ENCODE results near the gene EPB41L4B. TPM values are rescaled to one million over a fixed set of nuclear protein-coding genes. Genes with fewer than 3 reads are reported as not detected.
A peak's percentile ranks its signal among the peaks of the same experiment; 100 is the strongest.

The EPB41L4B gene
- total and polyA plus RNA-seq, 2 of the 4 experiments (the other 2 are of a cell fraction) = 0.36 to 0.54 TPM

- Histone ChIP-seq H3K4me2 (ENCODE audit: low read depth, low read length) (peak overlapping the region; percentile 74), H2BK5ac (ENCODE audit: low read depth, low read length, poor library complexity, severe bottlenecking) (no peak overlapping the region), H4K91ac (ENCODE audit: insufficient read depth, low read depth, low read length) (no peak overlapping the region), H3K9me1 (ENCODE audit: insufficient read depth, low read length) (no peaks in the 10 kb centered on the region), H3K4ac (ENCODE audit: low read depth, low read length) (no peak overlapping the region), H3K27ac (ENCODE audit: insufficient read depth, low read length) (no peak overlapping the region), H3K9me3 (ENCODE audit: control insufficient read depth, insufficient read depth, low read length) (no peaks in the 10 kb centered on the region), H3K4me1 (ENCODE audit: control insufficient read depth, insufficient read depth, low read length) (peaks cover 4% of the 10 kb centered on the region; the same call in 1 of the 2 replicates), H2BK20ac (ENCODE audit: low read depth, low read length) (no peak overlapping the region), H2BK15ac (ENCODE audit: low read depth, low read length) (no peak overlapping the region), H3K56ac (ENCODE audit: extremely low read depth, insufficient read depth, low read length) (no peak overlapping the region), H3K14ac (replicated peaks; ENCODE audit: low read depth, low read length) (no peak overlapping the region), H4K20me1 (ENCODE audit: insufficient read depth, low read length) (no peaks in the 10 kb centered on the region), H3K27me3 (ENCODE audit: control insufficient read depth, insufficient read depth, low read length) (no peaks in the 10 kb centered on the region; the same call in 1 of the 2 replicates), H3K36me3 (ENCODE audit: control insufficient read depth, insufficient read depth, low read length) (no peaks in the 10 kb centered on the region), H2AK9ac (replicated peaks; ENCODE audit: low read depth, low read length, poor library complexity) (no peak overlapping the region), H3K79me1 (ENCODE audit: low read depth in 1 of 2, low read length in 2 of 2) (no peaks in the 10 kb centered on the region), H2AK5ac (ENCODE audit: low read depth, low read length) (no peak overlapping the region), H4K5ac (ENCODE audit: low read depth, low read length) (no peak overlapping the region), H3K23ac (ENCODE audit: low read depth, low read length) (no peak overlapping the region), H4K8ac (ENCODE audit: low read depth in 2 of 2, low read length in 2 of 2) (no peak overlapping the region), H2BK120ac (ENCODE audit: low read depth, low read length) (no peak overlapping the region), H3K4me3 (ENCODE audit: insufficient read depth, low read depth, low read length) (no peak overlapping the region), H3K18ac (ENCODE audit: low read depth, low read length) (no peak overlapping the region), H2AFZ (replicated peaks; ENCODE audit: low read length, poor library complexity) (peak overlapping the region; percentile 71), H3K9ac (ENCODE audit: low read depth, low read length) (no peak overlapping the region)
- TF ChIP-seq MAZ (IDR thresholded peaks at IDR 0.05; ENCODE audit: borderline replicate concordance, low read depth, low read length) = peak; percentile 57; the same call in 1 of the 2 replicates
- no peak for TF ChIP-seq POLR2A (IDR thresholded peaks at IDR 0.05; ENCODE audit: low read depth, low read length)
- no TSS peak for BruUV-seq (replicated peaks)
- dilution Hi-C loops (cut with HindIII; ENCODE audit: low sequenced_read_pairs, unreplicated experiment) (no loop called here), intact Hi-C loops (cut with micrococcal nuclease) (loop anchor here (5.0 to 10.0 kb wide), 2 partner anchors 73 to 214 kb away; partner anchors contain the start of gene TMEM245), in situ Hi-C loops (cut with MboI; ENCODE audit: low sequenced_read_pairs) (loop anchor here (10.0 kb wide), 1 partner anchor 434 kb away; no protein-coding TSS in a partner anchor)
- ChIA-PET CTCF (interaction anchor here (1.0 kb wide), 1 partner anchor 375 kb away, joined by 4 read pairs; no protein-coding TSS in a partner anchor), POLR2A (ENCODE audit: unreplicated experiment) (interaction anchor here (0.6 kb wide), 1 partner anchor 364 kb away, joined by 4 read pairs; no protein-coding TSS in a partner anchor)
- peak; percentile 86 for ATAC-seq (ENCODE audit: low read depth)
- DNase-seq = peak; percentile 58
- WGBS, 2 experiments (ENCODE audit: extremely low coverage in 2 of 2, insufficient read length in 1 of 2) = no CpG with 5 or more reads among the region's 12 CpGs
Measured at GRCh38 chr9:109328978-109329637, 8.2 kb upstream of the EPB41L4B start.

Data from IMR-90 (cell line).